ENCODE measurements around the gene GLE1.

The GLE1 gene

DNA sequence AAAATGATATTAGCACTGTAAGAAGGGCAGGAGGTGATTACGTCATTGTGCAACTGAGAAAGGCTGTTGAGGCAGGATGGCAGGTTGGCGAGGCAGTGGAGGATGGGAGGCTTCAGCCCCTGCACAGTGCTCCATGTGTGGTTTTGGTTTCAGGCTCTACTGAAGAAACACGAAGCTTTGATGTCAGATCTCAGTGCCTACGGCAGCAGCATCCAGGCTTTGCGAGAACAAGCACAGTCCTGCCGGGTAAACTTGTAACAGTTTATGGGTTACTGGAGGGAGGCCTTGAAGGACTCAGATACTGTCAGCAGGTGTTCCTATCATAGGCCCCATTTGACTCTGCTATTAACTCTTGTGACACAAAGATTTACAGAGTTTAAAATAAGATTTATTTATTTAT lies 82.9 kb downstream of the GLE1 start:
- no peak for DNase-seq (ENCODE audit: low read depth in 2 of 2, low spot score in 1 of 2)

DNA sequence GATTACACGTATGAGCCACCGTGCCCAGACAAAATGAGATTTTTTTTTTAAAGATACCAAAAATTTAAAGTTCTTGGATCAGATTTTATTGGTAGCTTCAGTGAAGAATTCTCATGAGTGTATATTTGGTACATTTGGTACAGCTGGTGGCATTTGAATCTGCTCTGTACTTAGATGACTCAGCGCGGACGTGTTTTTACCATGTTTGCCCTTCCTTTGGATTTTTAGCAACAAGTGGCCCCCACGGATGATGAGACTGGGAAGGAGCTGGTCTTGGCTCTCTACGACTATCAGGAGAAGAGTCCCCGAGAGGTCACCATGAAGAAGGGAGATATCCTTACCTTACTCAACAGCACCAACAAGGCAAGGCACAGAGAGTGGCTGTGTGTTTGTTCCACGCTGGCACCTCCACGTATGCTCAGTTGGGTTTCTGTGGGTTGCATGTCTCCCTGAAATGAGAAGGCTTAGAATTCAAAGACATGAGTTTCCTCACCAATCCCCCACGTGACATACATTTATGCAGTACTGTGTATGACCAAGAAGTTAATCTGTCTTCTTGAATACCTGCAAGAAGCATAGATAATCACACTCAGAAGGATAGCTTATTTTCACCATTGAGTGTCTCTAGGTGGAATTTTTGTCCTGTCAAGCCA lies 84.2 kb downstream of the GLE1 start:
- no peak for DNase-seq (ENCODE audit: low read depth in 2 of 2, low spot score in 1 of 2)
